Mesenchymal stem cell (in vitro differentiated cells and primary cell): Measurements from ENCODE around the gene DISC1.
A peak's percentile ranks its signal among the peaks of the same experiment; 100 is the strongest.

ENCODE experiments used
- DNase-seq: peaks from one replicate; pipeline ENCODE4 v3.0.0-alpha.2; 2013
- H2AFZ ChIP-seq: one replicate; pipeline ENCODE4 v1.6.1; 2013; ENCODE audit warnings: low read depth, mild to moderate bottlenecking, control low read depth, inconsistent platforms, low read length, moderate library complexity
- H2AK5ac ChIP-seq: 2 replicates; pipeline ENCODE4 v1.6.1; 2013; ENCODE audit warnings: low read length, moderate library complexity, mild to moderate bottlenecking, inconsistent platforms; ENCODE audit not compliant: severe bottlenecking
- H2BK120ac ChIP-seq: one replicate; pipeline ENCODE4 v1.6.1; 2013; ENCODE audit warnings: low read depth, mild to moderate bottlenecking, inconsistent platforms, low read length, moderate library complexity
- H2BK12ac ChIP-seq, 2 experiments: one replicate each; pipeline ENCODE4 v1.6.1; 2013; ENCODE audit warnings: inconsistent platforms in 2 of 2, low read length in 2 of 2, mild to moderate bottlenecking in 2 of 2, moderate library complexity in 2 of 2, control low read depth in 1 of 2
- H2BK15ac ChIP-seq: one replicate; pipeline ENCODE4 v1.6.1; 2013; ENCODE audit warnings: mild to moderate bottlenecking, low read depth, inconsistent platforms; ENCODE audit not compliant: poor library complexity, severe bottlenecking
- H2BK5ac ChIP-seq: 2 replicates; pipeline ENCODE4 v1.6.1; 2013; ENCODE audit warnings: low read depth, mild to moderate bottlenecking, low read length, control low read depth, inconsistent platforms; ENCODE audit not compliant: poor library complexity, severe bottlenecking
- H3K14ac ChIP-seq, 2 experiments: one replicate each; pipeline ENCODE4 v1.6.1; 2013; ENCODE audit warnings: inconsistent platforms in 2 of 2, low read length in 2 of 2, control low read depth in 1 of 2, mild to moderate bottlenecking in 1 of 2, moderate library complexity in 1 of 2
- H3K18ac ChIP-seq, 2 experiments: one replicate each; pipeline ENCODE4 v1.6.1; 2013; ENCODE audit warnings: inconsistent platforms in 2 of 2, low read length in 2 of 2, control low read depth in 1 of 2, low read depth in 1 of 2, mild to moderate bottlenecking in 1 of 2
- H3K23ac ChIP-seq, 2 experiments: one replicate each; pipeline ENCODE4 v1.6.1; 2013; ENCODE audit warnings: inconsistent platforms in 2 of 2, low read length in 2 of 2, mild to moderate bottlenecking in 2 of 2, moderate library complexity in 2 of 2, control low read depth in 1 of 2
- H3K27ac ChIP-seq: 2 replicates; pipeline ENCODE4 v1.5.1; 2013; ENCODE audit warnings: mild to moderate bottlenecking, moderate library complexity, low read length, control low read depth, inconsistent platforms; ENCODE audit not compliant: poor library complexity, severe bottlenecking
- H3K27me3 ChIP-seq, 2 experiments: 2 replicates each; pipeline versions ENCODE4 v1.6.1 to v1.7.0; 2013; ENCODE audit warnings: low read length in 2 of 2, mild to moderate bottlenecking in 2 of 2, moderate library complexity in 2 of 2, control low read depth in 1 of 2, inconsistent platforms in 1 of 2; ENCODE audit not compliant: control insufficient read depth in 1 of 2, insufficient read depth in 1 of 2
- H3K36me3 ChIP-seq, 2 experiments: 2 replicates each; pipeline versions ENCODE4 v1.6.1 to v1.7.0; 2013; ENCODE audit warnings: low read length in 2 of 2, control low read depth in 1 of 2, inconsistent platforms in 1 of 2, low read depth in 1 of 2, mild to moderate bottlenecking in 1 of 2; ENCODE audit not compliant: insufficient read depth in 2 of 2, control insufficient read depth in 1 of 2
- H3K4ac ChIP-seq, 2 experiments: one replicate each; pipeline ENCODE4 v1.6.1; 2013; ENCODE audit warnings: inconsistent platforms in 2 of 2, low read length in 2 of 2, mild to moderate bottlenecking in 2 of 2, moderate library complexity in 2 of 2, control low read depth in 1 of 2, low read depth in 1 of 2
- H3K4me1 ChIP-seq: 2 replicates; pipeline ENCODE4 v1.6.1; 2013; ENCODE audit warnings: low read depth, low read length, control low read depth; ENCODE audit not compliant: control insufficient read depth, insufficient read depth
- H3K4me2 ChIP-seq: 2 replicates; pipeline ENCODE4 v1.6.1; 2013; ENCODE audit warnings: low read length, mild to moderate bottlenecking, inconsistent platforms; ENCODE audit not compliant: poor library complexity, severe bottlenecking
- H3K4me3 ChIP-seq, 2 experiments: 2 replicates each; pipeline versions ENCODE4 v1.5.1 to v1.7.0; 2013; ENCODE audit warnings: low read length in 2 of 2, mild to moderate bottlenecking in 2 of 2, control low read depth in 1 of 2, low read depth in 1 of 2; ENCODE audit not compliant: insufficient read depth in 1 of 2
- H3K79me1 ChIP-seq: replicated peaks from 2 replicates; pipeline ENCODE4 v1.6.1; 2013; ENCODE audit warnings: mild to moderate bottlenecking, control low read depth, low read length, inconsistent platforms; ENCODE audit not compliant: poor library complexity, severe bottlenecking
- H3K9ac ChIP-seq: 2 replicates; pipeline ENCODE4 v1.7.0; 2013; ENCODE audit warnings: mild to moderate bottlenecking, low read length, moderate library complexity
- H3K9me3 ChIP-seq: 2 replicates; pipeline ENCODE4 v1.7.0; 2013; ENCODE audit warnings: mild to moderate bottlenecking, low read length; ENCODE audit not compliant: control insufficient read depth
- H4K8ac ChIP-seq: one replicate; pipeline ENCODE4 v1.6.1; 2013; ENCODE audit warnings: inconsistent platforms, mild to moderate bottlenecking, low read length, moderate library complexity
- H4K91ac ChIP-seq: one replicate; pipeline ENCODE4 v1.6.1; 2013; ENCODE audit warnings: mild to moderate bottlenecking, low read length, inconsistent platforms
- WGBS: methylation state at CpG from one replicate; pipeline ENCODE4 v1.1.7; 2013; ENCODE audit warnings: mixed read lengths; 5-methylcytosine and 5-hydroxymethylcytosine counted together

The DISC1 gene

DNA sequence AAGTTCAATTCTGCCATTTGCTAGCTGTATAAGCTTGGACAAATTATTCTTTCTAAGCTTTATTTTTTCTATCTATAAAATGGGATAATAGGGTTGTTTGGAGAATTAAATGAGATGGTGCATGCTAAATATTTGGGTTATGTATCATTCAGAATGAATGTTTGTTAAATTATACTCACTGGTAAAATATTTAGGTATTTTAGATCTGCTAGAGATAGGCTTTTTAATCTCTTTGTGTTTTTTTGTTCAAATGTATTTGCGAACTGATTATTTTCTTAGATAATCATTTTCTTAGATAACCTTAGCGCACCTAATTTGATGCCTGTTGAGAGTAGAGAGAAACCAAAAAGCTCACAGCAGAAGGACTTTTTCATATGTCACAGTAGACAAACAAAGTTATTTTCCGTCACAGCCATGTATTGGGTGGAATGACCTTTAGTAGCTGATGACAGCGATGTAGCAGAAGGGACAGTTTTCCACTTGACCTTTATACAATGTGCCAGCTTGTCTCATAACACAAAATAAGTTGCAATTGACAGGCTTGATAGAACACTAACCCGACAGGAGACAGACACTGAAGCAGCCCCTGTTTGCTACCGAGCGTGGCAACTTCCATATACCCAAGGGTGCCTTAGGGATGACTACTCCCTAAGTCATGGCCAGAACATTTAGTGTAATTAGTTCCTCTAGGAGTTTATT is 93.0 kb downstream of the DISC1 start:
- Histone ChIP-seq H3K4me2 (no peak overlapping the region), H3K18ac (no peak overlapping the region), H2AK5ac (no peak overlapping the region), H3K9ac (no peak overlapping the region), H3K4me3 (no peak overlapping the region), H2BK5ac (no peak overlapping the region), H3K27me3 (no peaks in the 10 kb centered on the region), H3K9me3 (no peaks in the 10 kb centered on the region), H2BK120ac (no peak overlapping the region), H3K79me1 (peaks cover 7% of the 10 kb centered on the region), H4K8ac (no peak overlapping the region), H2BK15ac (no peak overlapping the region), H3K36me3 (no peaks in the 10 kb centered on the region), H2BK12ac (no peak overlapping the region), H3K4ac (no peak overlapping the region), H3K4me1 (no peaks in the 10 kb centered on the region), H3K27ac (no peak overlapping the region), H3K14ac (no peak overlapping the region), H2AFZ (no peak overlapping the region), H3K23ac (no peak overlapping the region), H4K91ac (no peak overlapping the region)
- WGBS, result 85% methylated on average over 7 of the region's 7 CpGs
- DNase-seq, result no peak

DNA sequence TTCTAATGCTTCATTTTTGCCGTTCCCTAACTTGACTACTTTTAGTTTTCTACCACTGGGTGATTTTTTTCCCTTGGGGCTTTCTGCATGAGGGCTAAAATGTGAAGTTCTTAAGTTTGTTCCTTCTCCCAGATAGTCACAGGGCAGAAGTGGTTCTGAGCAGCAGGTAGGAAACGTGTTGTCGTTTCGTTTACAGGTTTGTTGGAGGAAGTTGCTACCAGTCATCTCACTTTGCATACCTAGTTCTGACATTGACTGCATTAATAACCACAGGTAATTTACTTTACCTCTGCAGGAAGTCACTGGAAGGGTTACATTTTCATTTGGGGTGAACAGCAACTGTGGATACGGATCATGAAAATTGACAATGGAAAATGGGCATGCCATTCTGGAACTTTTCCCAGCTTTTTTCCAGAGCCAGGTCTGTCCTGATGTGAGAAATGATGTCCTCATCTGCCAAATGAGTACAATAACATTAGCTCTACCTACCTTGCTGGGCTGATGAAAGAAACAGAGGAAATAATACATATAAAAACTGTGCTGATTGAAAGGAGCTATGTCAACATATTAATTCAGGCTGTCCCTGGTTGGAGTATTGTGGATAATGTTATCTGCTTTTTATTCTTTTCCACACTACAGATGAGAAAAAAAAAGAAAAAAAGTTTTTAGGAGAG is 94.2 kb downstream of the DISC1 start:
- WGBS, result 99% methylated on average over 4 of the region's 5 CpGs
- H3K9ac ChIP-seq, result no peak overlapping the region
- H2BK12ac ChIP-seq, result no peak overlapping the region
- DNase-seq, result no peak
- no peak overlapping the region for H2BK15ac ChIP-seq
- no peaks in the 10 kb centered on the region for H3K9me3 ChIP-seq
- H4K91ac ChIP-seq, result no peak overlapping the region
- no peaks in the 10 kb centered on the region for H3K36me3 ChIP-seq
- no peak overlapping the region for H4K8ac ChIP-seq
- no peak overlapping the region for H2AK5ac ChIP-seq
- no peak overlapping the region for H3K14ac ChIP-seq
- H3K4me2 ChIP-seq, result no peak overlapping the region
- peaks cover 4% of the 10 kb centered on the region for H3K4me1 ChIP-seq
- no peak overlapping the region for H3K27ac ChIP-seq
- H3K4ac ChIP-seq, result no peak overlapping the region
- no peak overlapping the region for H2BK120ac ChIP-seq
- H3K79me1 ChIP-seq, result peaks cover 11% of the 10 kb centered on the region
- no peak overlapping the region for H3K4me3 ChIP-seq
- H3K27me3 ChIP-seq, result no peaks in the 10 kb centered on the region
- no peak overlapping the region for H2BK5ac ChIP-seq
- H3K18ac ChIP-seq, result no peak overlapping the region
- no peak overlapping the region for H2AFZ ChIP-seq
- no peak overlapping the region for H3K23ac ChIP-seq

DNA sequence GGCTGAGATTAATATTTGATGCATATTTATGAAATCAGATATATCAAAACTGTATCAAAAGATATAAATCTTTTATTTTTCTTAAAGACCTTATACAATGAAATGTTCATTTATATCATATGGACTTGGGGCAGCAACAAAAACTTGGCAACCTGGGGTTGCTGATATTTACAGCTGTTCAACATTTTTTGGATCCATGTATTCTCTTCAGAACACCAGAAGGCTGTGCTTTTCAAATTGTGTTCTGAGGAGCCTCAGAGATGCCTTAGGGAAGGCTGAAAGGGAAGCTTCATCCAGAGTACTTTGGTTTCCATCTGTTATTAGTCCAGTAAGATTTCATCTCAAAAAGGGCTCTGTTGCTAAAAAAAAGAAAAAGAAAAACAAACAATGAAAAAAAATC is 94.8 kb downstream of the DISC1 start:
- Histone ChIP-seq H3K27ac (no peak overlapping the region), H2BK120ac (no peak overlapping the region), H2AK5ac (no peak overlapping the region), H3K4me2 (no peak overlapping the region), H3K4me3 (no peak overlapping the region), H2BK15ac (no peak overlapping the region), H4K91ac (no peak overlapping the region), H2BK5ac (no peak overlapping the region), H3K9ac (no peak overlapping the region), H3K9me3 (no peaks in the 10 kb centered on the region), H3K27me3 (no peaks in the 10 kb centered on the region), H3K23ac (no peak overlapping the region), H3K14ac (no peak overlapping the region), H2BK12ac (no peak overlapping the region), H3K4ac (no peak overlapping the region), H3K4me1 (peaks cover 4% of the 10 kb centered on the region), H3K18ac (no peak overlapping the region), H4K8ac (no peak overlapping the region), H2AFZ (no peak overlapping the region), H3K36me3 (no peaks in the 10 kb centered on the region), H3K79me1 (peaks cover 15% of the 10 kb centered on the region)
- no peak for DNase-seq

DNA sequence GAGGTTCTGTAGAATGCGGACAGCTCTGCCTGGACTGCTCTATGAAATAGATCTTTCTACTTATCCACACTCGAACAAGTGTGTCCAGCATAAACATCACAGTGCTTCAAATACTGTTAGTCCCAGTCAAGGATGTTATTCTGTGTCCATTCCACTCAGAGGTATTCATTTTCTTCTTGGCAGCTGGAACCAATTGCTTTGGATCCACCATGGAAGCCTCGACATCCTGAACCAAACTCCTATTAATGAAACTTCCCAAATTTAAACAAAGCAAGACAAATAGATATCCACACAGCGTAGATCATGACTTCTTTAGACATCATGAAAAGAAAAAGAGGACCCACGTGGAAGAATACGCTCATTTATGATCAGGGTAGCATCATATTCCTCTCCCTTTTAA is 95.8 kb downstream of the DISC1 start:
- no peaks in the 10 kb centered on the region for H3K9me3 ChIP-seq
- no peak overlapping the region for H2BK5ac ChIP-seq
- H3K23ac ChIP-seq, result no peak overlapping the region
- H4K8ac ChIP-seq, result no peak overlapping the region
- no peak overlapping the region for H3K4me2 ChIP-seq
- no peak overlapping the region for H4K91ac ChIP-seq
- no peak overlapping the region for H3K18ac ChIP-seq
- H3K27me3 ChIP-seq, result no peaks in the 10 kb centered on the region
- H3K4me3 ChIP-seq, result no peak overlapping the region
- no peak overlapping the region for H2AFZ ChIP-seq
- H3K36me3 ChIP-seq, result no peaks in the 10 kb centered on the region
- DNase-seq, result no peak
- peaks cover 4% of the 10 kb centered on the region for H3K4me1 ChIP-seq
- WGBS, result 90% methylated on average over 5 of the region's 6 CpGs
- no peak overlapping the region for H3K27ac ChIP-seq
- peaks cover 16% of the 10 kb centered on the region for H3K79me1 ChIP-seq
- no peak overlapping the region for H2BK120ac ChIP-seq
- H3K4ac ChIP-seq, result no peak overlapping the region
- no peak overlapping the region for H3K9ac ChIP-seq
- H2BK15ac ChIP-seq, result no peak overlapping the region
- no peak overlapping the region for H2AK5ac ChIP-seq
- H3K14ac ChIP-seq, result no peak overlapping the region
- H2BK12ac ChIP-seq, result peak overlapping the region in 1 of 2 experiments; percentile 69
